HG02970 (cell line): ENCODE results near the gene RBPJ.
"Not testable (repeated sequence)": the region's sequence is repeated elsewhere in the genome, so short reads cannot be mapped to it uniquely, and the experiment has no call there.

ENCODE experiments used
- ATAC-seq: cut with Tn5 transposase; IDR thresholded peaks from one replicate; pipeline ENCODE4 v1.9.1; 2021; ENCODE audit warnings: mild to moderate bottlenecking, moderate library complexity, moderate number of reproducible peaks; ENCODE audit not compliant: unreplicated experiment, low FRiP score

Gene RBPJ

DNA sequence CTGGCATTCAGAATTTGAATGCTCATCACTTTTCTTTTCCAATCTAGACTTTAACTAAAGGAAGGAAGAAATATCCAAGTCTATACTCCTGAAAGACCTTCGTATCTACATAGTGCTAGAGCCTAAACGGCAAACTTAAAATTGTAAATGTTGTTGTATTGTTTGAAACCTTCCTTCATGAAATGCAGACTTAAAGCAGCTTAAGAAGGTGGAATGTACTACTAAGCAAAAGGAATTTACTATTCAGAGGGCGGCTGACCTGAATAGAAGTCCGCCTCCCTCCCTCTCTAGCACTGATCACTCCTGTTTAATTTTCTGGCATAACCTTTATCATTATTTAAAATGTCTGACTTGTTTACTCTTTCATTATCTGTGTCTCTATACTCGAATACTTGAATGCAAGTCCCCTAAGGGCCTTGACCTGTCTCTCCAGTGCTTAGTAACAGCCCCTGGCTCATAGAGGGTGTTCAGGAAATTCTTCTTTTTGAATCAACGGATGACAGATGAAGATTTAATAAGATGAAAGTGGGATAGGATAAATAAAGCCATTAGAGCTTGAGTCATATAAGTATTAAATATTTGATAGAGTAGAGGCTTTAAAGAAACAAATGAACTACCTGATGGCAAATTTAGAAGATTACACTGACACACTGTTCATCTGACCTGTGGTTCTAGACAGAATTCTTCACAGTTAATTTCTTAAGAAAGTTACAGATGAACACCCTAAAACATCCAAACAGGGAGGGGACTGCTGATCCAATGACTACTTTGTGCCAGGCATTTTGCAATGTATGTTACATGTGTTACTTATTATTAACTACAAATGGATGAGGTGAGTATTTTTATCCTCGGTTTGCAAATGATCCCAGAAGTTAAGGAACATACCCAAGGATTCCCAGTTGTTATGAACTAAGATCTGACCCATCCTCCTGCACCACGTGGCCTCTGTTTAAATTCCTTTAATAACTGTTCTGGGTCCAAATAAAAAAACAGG is 20.2 kb upstream of the RBPJ start:
- ATAC-seq = no peak

DNA sequence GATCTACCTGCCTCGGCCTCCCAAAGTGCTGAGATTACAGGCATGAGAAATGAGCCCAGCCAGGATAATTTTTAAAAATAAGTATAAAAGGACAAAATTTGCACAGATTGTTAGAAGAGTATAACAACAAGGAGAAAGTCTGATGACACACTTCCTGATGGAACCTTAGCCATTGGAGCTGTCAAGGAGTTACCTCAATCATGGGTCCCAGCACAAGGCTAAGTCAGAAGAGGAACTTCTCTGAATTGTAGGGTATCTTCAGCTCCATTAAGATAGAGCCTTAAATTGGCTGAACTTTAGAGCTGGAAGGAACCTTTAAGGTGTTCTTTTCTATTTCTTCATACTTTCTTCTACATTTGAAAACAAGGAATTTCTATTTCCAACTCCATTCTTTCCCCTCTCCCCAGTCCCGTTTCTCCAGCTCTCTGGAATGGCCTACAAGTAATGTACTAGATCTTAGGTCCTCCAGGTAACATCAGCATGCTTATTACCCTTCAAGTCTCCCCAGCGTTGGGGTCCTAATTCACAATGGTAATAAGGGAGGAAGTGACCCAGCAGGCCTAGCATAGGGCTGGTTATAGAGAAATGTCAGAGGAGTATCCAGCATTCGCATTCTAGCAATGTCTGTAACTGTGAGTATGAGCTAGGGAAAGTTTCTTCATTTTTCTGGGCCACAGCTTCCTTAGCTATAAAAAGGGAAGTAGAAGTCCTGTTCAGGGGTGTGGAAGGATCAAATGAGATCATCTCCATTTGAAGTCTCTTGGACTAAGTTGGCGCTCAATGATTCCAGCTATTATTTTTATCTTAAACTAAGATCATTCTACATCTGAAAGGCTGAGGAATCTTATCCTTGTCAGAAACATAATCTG is 18.5 kb upstream of the RBPJ start:
- ATAC-seq = no peak

DNA sequence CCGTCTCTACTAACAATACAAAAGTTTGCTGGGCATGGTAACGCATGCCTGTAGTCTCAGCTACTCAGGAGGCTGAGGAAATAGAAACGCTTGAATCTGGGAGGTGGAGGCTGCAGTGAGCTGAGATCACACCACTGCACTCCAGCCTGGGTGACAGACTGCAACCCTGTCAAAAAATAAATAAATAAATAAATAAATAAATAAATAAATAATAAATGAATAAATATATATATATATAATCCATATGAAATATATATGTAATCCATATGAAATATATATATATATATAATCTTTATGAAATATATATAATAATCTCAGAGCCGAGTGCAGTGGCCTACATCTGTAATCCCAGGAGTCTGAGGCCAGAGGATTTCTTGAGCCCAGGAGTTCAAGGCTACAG is 17.8 kb upstream of the RBPJ start:
- no peak for ATAC-seq

DNA sequence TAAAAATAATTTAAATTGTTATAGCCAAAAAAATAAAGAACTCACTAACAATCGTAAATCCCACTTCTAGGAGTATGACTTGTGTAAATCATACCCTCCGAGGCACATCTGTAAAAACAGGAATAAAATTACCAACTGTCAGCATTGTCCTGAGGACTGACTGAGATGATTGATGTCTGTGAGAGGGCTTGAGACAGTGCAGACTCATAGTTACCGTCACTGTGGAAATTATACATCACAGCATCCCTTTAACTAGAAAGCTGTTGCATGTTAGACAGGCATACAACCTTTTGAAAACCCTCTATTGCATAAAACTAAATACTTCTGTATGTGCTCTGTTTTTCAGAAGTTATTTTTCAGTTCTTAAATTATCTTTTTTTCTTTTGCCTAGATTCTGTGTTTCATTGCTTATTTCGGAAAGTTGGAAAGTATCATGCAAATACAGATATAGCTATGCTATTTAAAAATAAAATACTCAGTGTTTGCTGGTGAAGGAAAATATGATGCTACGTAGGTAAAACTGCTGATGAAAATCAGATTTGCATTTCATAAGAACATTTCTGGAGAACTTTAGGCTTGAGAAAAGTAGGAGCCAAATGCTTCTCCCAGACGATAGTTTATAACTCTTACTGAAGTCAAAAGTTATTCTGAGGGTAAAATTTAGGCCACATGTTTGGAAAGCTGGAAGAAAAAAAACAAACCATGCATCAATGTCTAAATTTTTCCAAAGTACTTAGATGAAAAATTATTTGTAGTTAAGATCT is 13.6 kb upstream of the RBPJ start:
- ATAC-seq = no peak

DNA sequence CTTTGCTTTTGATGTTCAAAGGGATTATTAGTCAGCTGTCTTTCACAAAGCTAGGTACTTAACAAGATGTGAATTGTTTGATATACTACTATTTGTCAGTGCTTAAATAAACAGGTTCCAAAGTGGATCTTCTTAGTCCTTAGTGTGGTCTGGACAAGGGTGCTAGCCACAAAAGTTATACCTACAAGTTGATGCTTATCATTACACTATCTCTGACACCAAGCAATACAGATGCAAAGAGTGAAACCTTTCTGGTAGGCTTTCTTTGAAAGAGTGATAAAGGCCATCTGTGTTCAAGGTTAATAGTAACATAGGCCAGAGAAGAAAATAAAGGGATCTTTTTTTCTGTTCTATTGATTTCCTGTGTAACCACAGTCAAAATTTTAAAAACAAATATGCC is 12.2 kb upstream of the RBPJ start:
- no peak for ATAC-seq

DNA sequence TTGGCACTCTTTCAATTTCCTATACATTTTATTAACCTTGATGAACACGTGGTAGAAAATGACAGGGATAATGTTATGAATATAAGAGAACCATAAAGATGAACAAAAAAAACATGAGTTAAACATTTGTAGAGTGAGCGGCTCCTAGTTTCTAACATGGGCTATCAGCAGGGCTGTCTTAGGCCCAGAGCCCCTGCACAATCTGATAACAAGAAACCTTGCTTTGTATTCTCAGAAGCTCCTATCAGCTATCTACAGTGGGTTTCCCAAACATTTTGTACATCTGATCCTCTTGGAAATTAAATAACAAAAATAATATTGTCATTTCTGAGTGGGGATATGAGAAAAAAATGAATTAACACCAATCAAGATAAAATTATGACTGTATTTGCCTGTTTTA is 10.6 kb upstream of the RBPJ start:
- ATAC-seq = no peak

DNA sequence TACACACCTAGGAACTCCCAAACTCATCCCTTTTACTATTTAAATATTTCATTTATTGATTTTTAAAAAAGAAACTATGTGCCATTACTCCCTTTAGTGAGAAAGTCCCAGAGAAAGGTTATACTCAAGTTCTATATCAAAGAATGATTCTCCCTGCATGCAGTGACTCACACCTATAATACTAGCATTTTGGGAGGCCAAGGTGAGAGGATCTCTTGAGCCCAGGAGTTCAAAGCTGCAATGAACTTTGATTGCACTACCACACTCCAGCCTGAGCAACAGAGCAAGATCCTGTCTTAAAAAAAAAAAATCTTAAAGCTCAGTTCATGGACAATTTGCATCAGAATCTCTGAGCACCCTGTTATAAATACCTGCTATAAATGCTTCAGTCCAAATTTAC is 9.2 kb upstream of the RBPJ start:
- ATAC-seq = no peak

DNA sequence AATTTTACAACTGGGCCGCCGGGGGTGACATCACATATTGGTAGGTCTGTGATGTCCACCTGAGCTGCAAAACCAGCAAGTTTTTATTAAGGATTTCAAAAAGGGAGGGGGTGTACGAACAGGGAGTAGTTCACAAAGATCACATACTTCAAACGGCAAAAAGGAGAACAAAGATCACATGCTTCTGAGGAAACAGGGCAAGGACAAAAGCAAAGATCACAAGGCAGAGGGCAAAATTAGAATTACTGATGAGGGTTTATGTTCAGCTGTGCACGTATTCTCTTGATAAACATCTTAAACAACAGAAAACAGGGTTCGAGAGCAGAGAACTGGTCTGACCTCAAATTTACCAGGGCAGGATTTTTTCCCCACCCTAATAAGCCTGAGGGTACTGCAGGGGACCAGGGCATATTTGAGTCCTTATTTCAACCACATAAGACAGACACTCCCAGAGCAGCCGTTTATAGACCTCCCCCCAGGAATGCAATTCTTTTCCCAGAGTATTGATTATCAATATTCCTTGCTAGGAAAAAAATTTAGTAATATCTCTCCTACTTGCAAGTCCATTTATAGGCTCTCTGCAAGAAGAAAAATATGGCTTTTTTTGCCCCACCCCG is 5.4 kb upstream of the RBPJ start:
- not testable (repeated sequence) for ATAC-seq

DNA sequence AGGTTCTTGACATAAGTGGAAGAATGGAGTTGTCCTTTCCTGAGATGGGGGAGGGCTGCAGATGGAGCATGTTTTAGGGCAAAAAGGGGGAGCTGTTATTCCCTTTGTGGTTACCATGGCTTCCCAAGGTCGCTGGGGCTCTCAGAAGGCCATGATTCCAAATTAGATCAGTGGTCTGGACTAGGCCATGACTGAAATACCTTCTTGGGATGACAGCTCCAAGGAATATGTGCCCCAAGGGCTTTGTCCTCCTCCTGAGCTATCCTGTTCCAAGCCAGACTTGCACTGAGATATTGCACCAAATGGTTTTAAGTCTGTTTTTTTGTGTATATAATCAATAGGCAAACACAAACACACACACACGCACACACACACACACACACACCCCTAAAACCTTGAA is 3.0 kb upstream of the RBPJ start:
- ATAC-seq = no peak

DNA sequence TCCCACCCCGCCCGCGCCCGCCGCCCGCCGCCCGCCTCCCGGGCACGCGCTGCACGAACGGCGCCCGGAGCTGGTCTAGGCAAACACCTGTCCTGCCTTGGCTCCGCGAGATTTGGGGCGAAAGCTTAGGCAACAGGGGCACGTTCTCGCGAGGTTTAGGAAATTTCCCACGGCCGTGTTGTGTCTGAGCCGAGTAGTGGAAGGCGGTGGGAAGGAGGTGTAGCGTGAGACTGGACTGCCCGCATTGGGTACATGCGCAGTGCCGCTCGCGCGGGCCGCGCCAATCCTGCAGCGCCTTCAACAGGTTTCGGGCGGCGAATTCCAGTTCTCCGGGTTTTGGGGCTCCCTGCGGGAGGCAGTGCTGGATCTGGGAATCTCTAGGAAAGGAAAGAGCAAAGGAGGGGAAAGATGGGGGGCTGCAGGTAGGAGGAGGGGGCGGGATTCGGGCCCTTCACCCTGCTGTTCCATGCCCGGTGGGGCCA is 1.3 kb upstream of the RBPJ start:
- ATAC-seq = peak; percentile 61

DNA sequence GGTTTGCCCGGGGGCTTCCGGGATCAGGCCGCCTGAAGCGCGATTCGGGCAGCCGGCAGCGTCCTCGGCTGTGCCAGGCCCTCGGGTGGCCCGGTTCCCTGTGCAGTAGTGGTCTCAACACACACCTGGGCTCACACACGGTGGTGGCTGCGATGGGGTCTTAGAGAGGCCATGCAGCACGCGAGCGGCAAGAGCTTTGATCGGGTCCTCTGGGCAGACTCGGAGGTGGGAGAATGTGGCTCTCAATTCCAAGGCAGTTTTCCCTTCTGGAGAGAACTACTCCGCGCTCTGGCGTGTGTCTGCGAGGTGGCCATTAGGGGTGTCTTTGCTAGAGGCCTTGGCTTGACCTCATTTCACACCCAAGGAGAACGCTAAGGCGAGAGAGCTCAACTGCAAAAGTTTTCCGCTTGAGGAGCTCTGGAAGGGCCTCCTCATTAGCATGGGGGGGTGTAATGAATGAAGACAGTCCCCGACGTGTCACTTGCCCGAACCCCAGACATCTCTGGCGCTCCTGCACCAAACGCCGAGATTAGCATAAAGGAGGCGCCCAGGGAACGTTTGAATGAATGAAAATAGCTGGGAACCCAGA is 771 bp upstream of the RBPJ start:
- peak; percentile 11 for ATAC-seq

DNA sequence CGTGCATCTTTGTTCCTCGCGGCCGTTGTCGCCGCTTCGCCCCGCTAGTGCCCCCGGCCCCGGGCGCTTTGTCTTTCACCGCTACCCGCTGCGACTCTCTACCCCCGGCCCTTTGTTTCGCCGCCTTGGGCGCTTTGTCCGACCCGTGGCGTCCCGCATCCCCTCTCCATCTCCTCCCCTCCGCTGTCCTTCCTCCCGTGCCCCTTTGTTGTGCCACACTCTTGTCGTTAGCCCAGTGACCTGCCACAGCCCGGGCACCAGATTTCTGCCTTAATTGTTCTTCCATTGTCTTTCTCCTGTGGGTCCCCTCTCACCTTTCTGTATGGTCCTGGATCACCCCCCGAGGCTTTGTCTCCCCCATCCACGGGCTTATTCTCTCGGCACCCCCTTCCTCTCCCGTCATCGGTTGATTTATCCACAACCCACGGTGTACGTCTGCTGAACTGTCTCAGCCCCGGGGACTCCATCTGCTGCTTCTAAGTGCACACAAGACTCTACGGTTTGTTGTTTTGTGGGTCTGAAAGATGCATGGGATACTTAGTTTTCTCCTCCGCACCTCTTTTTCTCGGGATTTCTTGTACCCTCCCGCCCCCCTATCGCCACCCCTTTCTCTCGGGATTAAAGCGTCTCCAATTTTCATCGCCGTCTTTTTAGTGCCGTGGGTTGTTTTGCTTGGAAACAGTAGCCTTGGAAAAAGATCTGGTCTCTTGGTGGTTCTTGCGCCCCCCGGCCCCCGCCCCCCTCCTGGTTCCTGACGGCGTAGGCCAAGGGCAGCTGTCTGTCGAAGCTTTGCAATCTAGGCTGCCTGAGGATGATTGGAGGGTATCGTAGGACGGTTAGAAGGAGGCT is 783 bp downstream of the RBPJ start:
- ATAC-seq = no peak

DNA sequence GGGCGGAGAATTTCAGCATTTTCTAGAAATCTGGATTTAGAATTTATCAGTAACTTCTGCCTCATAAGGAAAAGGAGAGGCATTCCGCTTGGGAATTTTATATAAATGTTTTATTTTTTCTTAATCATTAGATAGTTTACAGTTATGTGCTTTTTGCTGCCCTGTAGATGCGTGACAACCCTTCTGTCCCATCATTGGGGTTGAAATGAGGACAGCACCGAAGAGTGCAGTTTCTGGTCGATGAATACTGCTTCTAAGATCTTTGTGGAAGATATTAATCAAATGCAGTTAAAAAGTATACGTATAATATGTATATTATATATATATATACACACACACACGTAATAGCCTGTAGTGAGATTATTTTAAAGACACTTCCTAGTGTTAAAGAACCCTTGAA is 1.5 kb downstream of the RBPJ start:
- no peak for ATAC-seq

DNA sequence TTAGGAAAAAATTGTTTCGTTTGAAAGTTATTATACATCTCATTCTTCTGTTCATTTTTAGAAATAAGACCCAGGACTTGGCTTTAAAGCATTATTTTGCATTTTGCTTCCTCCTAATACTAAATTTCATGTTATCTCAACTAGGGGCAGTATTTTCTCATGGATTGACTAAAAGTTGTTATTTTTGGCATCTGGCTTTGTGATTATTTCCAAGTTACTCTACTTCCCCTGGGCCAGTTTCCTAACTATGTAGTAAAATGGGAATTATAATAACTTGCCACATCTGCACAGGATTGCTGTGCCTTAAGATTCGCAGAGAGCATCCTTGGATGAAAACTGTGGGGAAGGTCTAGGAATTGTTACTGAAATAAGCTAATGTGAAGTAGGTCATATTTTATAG is 3.0 kb downstream of the RBPJ start:
- ATAC-seq = no peak

DNA sequence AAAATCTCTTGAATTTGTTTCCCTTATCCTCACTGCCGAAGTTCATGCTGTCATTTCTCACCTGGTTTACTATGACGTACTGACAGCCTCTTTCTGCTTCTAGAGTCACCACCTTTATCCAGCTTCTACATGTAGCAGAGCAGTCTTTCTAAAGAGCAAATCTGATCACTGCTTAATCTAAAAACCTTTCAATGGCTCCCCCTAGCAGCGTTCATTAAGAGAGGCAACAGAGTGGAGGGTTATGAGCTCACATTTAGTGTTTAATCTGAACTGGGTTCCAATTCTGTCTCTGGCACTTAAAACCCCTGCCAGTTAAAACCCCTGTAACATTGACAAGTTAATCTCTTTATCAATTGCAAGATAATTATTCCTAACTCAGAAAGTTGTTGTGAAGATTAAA is 4.4 kb downstream of the RBPJ start:
- ATAC-seq = no peak

DNA sequence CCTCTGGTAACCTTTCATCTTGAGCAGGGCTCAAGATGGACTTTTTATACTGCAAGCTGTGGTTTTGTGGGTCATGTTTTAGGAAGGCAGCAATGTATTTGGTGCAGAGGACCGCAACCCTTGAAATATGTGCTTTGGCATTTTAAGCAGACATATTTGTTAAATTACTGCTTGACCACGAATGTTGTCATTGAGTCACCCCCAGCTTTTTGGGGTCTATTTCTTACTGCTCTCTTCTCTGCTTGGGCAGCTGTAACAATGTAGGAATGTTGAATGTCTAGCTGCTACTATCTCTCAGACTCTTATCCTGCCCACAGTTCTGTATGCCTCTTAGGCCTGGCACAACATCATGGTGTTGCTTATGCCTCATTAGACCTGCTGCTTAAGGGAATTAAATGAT is 6.0 kb downstream of the RBPJ start:
- no peak for ATAC-seq

DNA sequence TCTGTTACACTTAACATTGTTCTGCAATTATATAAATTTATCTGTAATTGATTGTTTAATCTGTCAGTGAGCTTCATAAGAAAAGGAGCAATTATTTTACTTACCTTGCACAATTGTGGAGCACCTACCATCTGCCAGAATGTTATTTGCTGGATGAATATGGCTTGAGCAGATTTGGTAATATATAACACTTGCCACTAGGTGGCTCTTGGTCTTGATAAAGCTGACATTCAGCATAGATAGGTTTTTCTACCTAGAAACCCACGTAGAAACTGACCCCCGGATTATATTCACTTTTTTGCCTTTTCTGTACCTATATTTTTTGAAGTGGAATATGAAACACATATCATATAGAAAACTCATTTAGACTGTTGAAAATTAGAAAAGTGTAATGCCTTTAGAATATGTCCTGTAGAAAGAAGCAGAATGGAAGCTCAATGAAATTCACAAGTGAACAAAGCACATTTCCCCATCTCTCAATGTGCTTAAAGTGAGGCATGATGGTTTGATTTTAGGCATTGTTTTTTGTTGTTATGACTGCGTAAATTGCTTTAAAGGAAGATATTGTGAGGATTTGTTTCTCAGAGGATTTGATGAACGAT is 9.5 kb downstream of the RBPJ start:
- ATAC-seq = no peak

DNA sequence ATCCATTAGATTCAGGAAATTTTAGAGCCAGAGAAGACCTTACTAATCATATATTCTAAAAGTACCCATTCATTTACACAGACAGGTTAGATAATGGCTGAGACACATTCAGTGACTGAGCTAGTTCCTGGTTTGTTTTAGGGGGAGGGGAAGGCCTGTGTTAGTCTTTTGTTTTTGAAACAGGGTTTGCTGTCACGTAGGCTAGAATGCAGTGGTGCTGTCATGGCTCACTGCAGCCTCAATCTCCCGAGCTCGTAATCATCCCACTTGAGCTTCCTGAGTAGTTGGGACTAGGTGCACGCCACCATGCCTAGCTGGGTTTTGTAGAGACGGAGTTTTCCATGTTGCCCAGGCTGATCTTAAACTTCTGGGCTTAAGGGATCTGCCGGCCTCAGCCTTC is 10.1 kb downstream of the RBPJ start:
- ATAC-seq = no peak
